Measurements from ENCODE around the gene TNS1. TPM values are rescaled to one million over a fixed set of nuclear protein-coding genes. Genes with fewer than 3 reads are reported as not detected.

The TNS1 gene
- polyA plus RNA-seq, 1 of the 3 experiments (the other 2 are of a cell fraction) = 12.1 TPM

- Histone ChIP-seq H3K79me2 (ENCODE audit: insufficient read depth) (peaks cover 90% of the 10 kb centered on the region), H3K4me1 (ENCODE audit: control insufficient read depth in 1 of 2, insufficient read depth in 2 of 2, low read depth in 1 of 2, low read length in 1 of 2) (peaks cover 23 to 94% of the 10 kb centered on the region in 2 experiments), H3K27ac (ENCODE audit: low read depth in 2 of 2, low read length in 1 of 2) (peak overlapping the region in 1 of 2 experiments; percentile 86; a peak in 1 of 4 replicates), H3K9me3 (no peaks in the 10 kb centered on the region), H3K36me3 (replicated peaks in 1 of 2; ENCODE audit: control insufficient read depth in 1 of 2, insufficient read depth in 2 of 2, low read length in 1 of 2) (no peaks in the 10 kb centered on the region), H3K9me2 (no peaks in the 10 kb centered on the region), H3K27me3 (ENCODE audit: insufficient read depth) (no peaks in the 10 kb centered on the region), H3K4me2 (peak overlapping the region; percentile 99), H3K4me3 (ENCODE audit: low read depth in 2 of 2, low read length in 1 of 2) (peak overlapping the region; percentile 38 to 70; a peak in 3 of 4 replicates), H2AFZ (ENCODE audit: low read depth) (no peak overlapping the region), H3F3A (replicated peaks; ENCODE audit: insufficient read depth) (peaks cover 15% of the 10 kb centered on the region), H4K20me1 (ENCODE audit: insufficient read depth) (peaks cover 67% of the 10 kb centered on the region), H3K9ac (peak overlapping the region; percentile 75; the same call in 1 of the 2 replicates)
- no peak for TF ChIP-seq ZBTB33 (IDR thresholded peaks at IDR 0.05; ENCODE audit: borderline replicate concordance, low read depth)
- TF ChIP-seq, protein P1, sequence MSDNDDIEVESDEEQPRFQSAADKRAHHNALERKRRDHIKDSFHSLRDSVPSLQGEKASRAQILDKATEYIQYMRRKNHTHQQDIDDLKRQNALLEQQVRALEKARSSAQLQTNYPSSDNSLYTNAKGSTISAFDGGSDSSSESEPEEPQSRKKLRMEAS (IDR thresholded peaks at IDR 0.05; ENCODE audit: low read depth) = no peak
- TF ChIP-seq USF2 (IDR thresholded peaks at IDR 0.05; ENCODE audit: borderline replicate concordance, low read depth, low read length) = no peak
- TF ChIP-seq, protein P2, sequence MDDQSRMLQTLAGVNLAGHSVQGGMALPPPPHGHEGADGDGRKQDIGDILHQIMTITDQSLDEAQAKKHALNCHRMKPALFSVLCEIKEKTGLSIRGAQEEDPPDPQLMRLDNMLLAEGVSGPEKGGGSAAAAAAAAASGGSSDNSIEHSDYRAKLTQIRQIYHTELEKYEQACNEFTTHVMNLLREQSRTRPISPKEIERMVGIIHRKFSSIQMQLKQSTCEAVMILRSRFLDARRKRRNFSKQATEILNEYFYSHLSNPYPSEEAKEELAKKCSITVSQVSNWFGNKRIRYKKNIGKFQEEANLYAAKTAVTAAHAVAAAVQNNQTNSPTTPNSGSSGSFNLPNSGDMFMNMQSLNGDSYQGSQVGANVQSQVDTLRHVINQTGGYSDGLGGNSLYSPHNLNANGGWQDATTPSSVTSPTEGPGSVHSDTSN (IDR thresholded peaks at IDR 0.05) = no peak
- no peak for TF ChIP-seq GATA2 (CRISPR knock-in tag; IDR thresholded peaks at IDR 0.05)
- TF ChIP-seq TCF12 (IDR thresholded peaks at IDR 0.05) = no peak
- no peak for TF ChIP-seq FOXJ3 (CRISPR knock-in tag; IDR thresholded peaks at IDR 0.05)
- TF ChIP-seq, protein P3, sequence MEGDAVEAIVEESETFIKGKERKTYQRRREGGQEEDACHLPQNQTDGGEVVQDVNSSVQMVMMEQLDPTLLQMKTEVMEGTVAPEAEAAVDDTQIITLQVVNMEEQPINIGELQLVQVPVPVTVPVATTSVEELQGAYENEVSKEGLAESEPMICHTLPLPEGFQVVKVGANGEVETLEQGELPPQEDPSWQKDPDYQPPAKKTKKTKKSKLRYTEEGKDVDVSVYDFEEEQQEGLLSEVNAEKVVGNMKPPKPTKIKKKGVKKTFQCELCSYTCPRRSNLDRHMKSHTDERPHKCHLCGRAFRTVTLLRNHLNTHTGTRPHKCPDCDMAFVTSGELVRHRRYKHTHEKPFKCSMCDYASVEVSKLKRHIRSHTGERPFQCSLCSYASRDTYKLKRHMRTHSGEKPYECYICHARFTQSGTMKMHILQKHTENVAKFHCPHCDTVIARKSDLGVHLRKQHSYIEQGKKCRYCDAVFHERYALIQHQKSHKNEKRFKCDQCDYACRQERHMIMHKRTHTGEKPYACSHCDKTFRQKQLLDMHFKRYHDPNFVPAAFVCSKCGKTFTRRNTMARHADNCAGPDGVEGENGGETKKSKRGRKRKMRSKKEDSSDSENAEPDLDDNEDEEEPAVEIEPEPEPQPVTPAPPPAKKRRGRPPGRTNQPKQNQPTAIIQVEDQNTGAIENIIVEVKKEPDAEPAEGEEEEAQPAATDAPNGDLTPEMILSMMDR (IDR thresholded peaks at IDR 0.05) = no peak
- no peak for TF ChIP-seq FOXM1 (IDR thresholded peaks at IDR 0.05; ENCODE audit: low read depth)
- TF ChIP-seq ELF1 (IDR thresholded peaks at IDR 0.05) = no peak
- no peak for TF ChIP-seq CHD2 (IDR thresholded peaks at IDR 0.05; ENCODE audit: low read length, partially characterized antibody)
- no peak for TF ChIP-seq MEF2A (IDR thresholded peaks at IDR 0.05; ENCODE audit: borderline replicate concordance, low read depth)
- TF ChIP-seq JUND (IDR thresholded peaks at IDR 0.05) = no peak
- no peak for TF ChIP-seq RXRA (IDR thresholded peaks at IDR 0.05; ENCODE audit: borderline replicate concordance, low read depth)
- TF ChIP-seq EZH2phosphoT487 (IDR thresholded peaks at IDR 0.05; ENCODE audit: borderline replicate concordance, low read depth) = no peak
- TF ChIP-seq SIN3A (IDR thresholded peaks at IDR 0.05; ENCODE audit: borderline replicate concordance, low read depth, low read length) = no peak
- 95% methylated on average over 3 of the region's 8 CpGs for WGBS (ENCODE audit: low lambda C conversion rate)
- ChIA-PET CTCF (interaction anchor here (0.8 to 9.7 kb wide), 8 partner anchors 9 to 154 kb away, joined by 3 to 68 read pairs (median 15); no protein-coding TSS in a partner anchor), POLR2A (interaction anchor here (3.0 kb wide), 1 partner anchor 9 kb away, joined by 23 read pairs; no protein-coding TSS in a partner anchor)
- DNase-seq = no peak
Observed at GRCh38 chr2:217941886-217942728, 60.7 kb downstream of the TNS1 start.
